NCI-H128 (cell line): ENCODE data around the gene TEX48.

Experiments used
- DNase-seq: peaks from one replicate; lab custom pipeline; 2025; ENCODE audit not compliant: unreplicated experiment; lab: John Stamatoyannopoulos, UW

Gene TEX48

GRCh38 chr9:114681594-114682332 lies at the start of gene TEX48:
TEX48 (minus strand) TSS chr9:114682192; CDS start chr9:114671723, 10,469 bp downstream.
- DNase-seq: peak; percentile 13

GRCh38 chr9:114731701-114732100 lies 49.7 kb upstream of the TEX48 start:
- DNase-seq: no peak

GRCh38 chr9:114729706-114730105 lies 47.7 kb upstream of the TEX48 start:
- no peak for DNase-seq

GRCh38 chr9:114725930-114726329 lies 43.9 kb upstream of the TEX48 start:
- DNase-seq: no peak

- no peak for DNase-seq
Measured at GRCh38 chr9:114724744-114725143, 42.8 kb upstream of the TEX48 start.

GRCh38 chr9:114723931-114724330 lies 41.9 kb upstream of the TEX48 start:
- no peak for DNase-seq

- DNase-seq: no peak
Measured at GRCh38 chr9:114722937-114723620, 41.1 kb upstream of the TEX48 start.

- DNase-seq: no peak
Measured at GRCh38 chr9:114722081-114722621, 40.2 kb upstream of the TEX48 start.

GRCh38 chr9:114721491-114722079 lies 39.6 kb upstream of the TEX48 start:
- peak; percentile 13 for DNase-seq

- DNase-seq: no peak
Measured at GRCh38 chr9:114720086-114720676, 38.2 kb upstream of the TEX48 start.

- DNase-seq: no peak
Measured at GRCh38 chr9:114719290-114719689, 37.3 kb upstream of the TEX48 start.

- no peak for DNase-seq
Measured at GRCh38 chr9:114718801-114719221, 36.8 kb upstream of the TEX48 start.

GRCh38 chr9:114717908-114718486 lies 36.0 kb upstream of the TEX48 start:
- no peak for DNase-seq

- DNase-seq: no peak
Measured at GRCh38 chr9:114709636-114710035, 27.6 kb upstream of the TEX48 start.

- no peak for DNase-seq
Measured at GRCh38 chr9:114706711-114707110, 24.7 kb upstream of the TEX48 start.

GRCh38 chr9:114701988-114702387 lies 20.0 kb upstream of the TEX48 start:
- no peak for DNase-seq

GRCh38 chr9:114697951-114698351 lies 16.0 kb upstream of the TEX48 start:
- no peak for DNase-seq

GRCh38 chr9:114696814-114697544 lies 15.0 kb upstream of the TEX48 start:
- DNase-seq: no peak

GRCh38 chr9:114695948-114696347 lies 14.0 kb upstream of the TEX48 start:
- DNase-seq: no peak

- DNase-seq: no peak
Measured at GRCh38 chr9:114694719-114695269, 12.8 kb upstream of the TEX48 start.
